CD8-positive, alpha-beta memory T cell (primary cell): ENCODE data around the gene ZFYVE27. TPM values are rescaled to one million over a fixed set of nuclear protein-coding genes. Genes with fewer than 3 reads are reported as not detected.

Experiments used
- CTCF ChIA-PET: fragments of 350-600 bp; sonication (Branson Sonifier 250); formaldehyde crosslinking; loops from one replicate; lab custom pipeline; 2021; ENCODE audit warnings: antibody characterized with exemption; lab: Charles Lee
- POLR2A ChIA-PET: fragments of 350-600 bp; sonication (Branson Sonifier 250); formaldehyde crosslinking; loops from one replicate; lab custom pipeline; 2021; ENCODE audit warnings: antibody characterized with exemption; lab: Charles Lee
- DNase-seq, 5 donors: peaks; one replicate each; pipeline versions ENCODE4 v3.0.0 to v3.0.0-alpha.2; 2020 to 2022; ENCODE audit warnings: mixed read lengths in 1 of 5
- H3K27ac ChIP-seq: one replicate; pipeline ENCODE4 v1.7.0; 2013; ENCODE audit warnings: low read depth, mild to moderate bottlenecking, low read length, moderate library complexity
- H3K27me3 ChIP-seq: 2 replicates; pipeline ENCODE4 v1.7.0; 2013; ENCODE audit warnings: low read length, mild to moderate bottlenecking; ENCODE audit not compliant: insufficient read depth, poor library complexity, severe bottlenecking
- H3K36me3 ChIP-seq: 2 replicates; pipeline ENCODE4 v1.7.0; 2013; ENCODE audit warnings: mild to moderate bottlenecking, low read length, moderate library complexity; ENCODE audit not compliant: insufficient read depth
- H3K4me1 ChIP-seq: 2 replicates; pipeline ENCODE4 v1.7.0; 2013; ENCODE audit warnings: mild to moderate bottlenecking, low read length, moderate library complexity; ENCODE audit not compliant: insufficient read depth
- H3K4me3 ChIP-seq: 2 replicates; pipeline ENCODE4 v1.7.0; 2013; ENCODE audit warnings: mild to moderate bottlenecking, low read length
- H3K9me3 ChIP-seq: 2 replicates; pipeline ENCODE4 v1.7.0; 2013; ENCODE audit warnings: mild to moderate bottlenecking, low read length
- H3K27ac Mint-ChIP-seq, 8 donors: one replicate each; pipeline ENCODE4 v1.8.0; 2020 to 2021; ENCODE audit warnings: mixed read lengths in 8 of 8, mild to moderate bottlenecking in 6 of 8, inconsistent platforms in 3 of 8, moderate library complexity in 3 of 8
- H3K27me3 Mint-ChIP-seq, 2 donors: one replicate each; pipeline ENCODE4 v1.8.0; 2020 to 2021; ENCODE audit warnings: mixed read lengths in 2 of 2, mild to moderate bottlenecking in 1 of 2, moderate library complexity in 1 of 2
- H3K36me3 Mint-ChIP-seq, 3 donors: one replicate each; pipeline ENCODE4 v1.8.0; 2020 to 2021; ENCODE audit warnings: mixed read lengths in 3 of 3, inconsistent platforms in 1 of 3, mild to moderate bottlenecking in 1 of 3
- H3K4me1 Mint-ChIP-seq, 3 donors: one replicate each; pipeline ENCODE4 v1.8.0; 2020 to 2021; ENCODE audit warnings: mixed read lengths in 3 of 3, inconsistent platforms in 1 of 3, mild to moderate bottlenecking in 1 of 3
- H3K4me3 Mint-ChIP-seq, 7 donors: one replicate each; pipeline ENCODE4 v1.8.0; 2020 to 2021; ENCODE audit warnings: mixed read lengths in 7 of 7, mild to moderate bottlenecking in 6 of 7, moderate library complexity in 4 of 7, inconsistent platforms in 2 of 7
- H3K9me3 Mint-ChIP-seq, 5 donors: one replicate each; pipeline ENCODE4 v1.8.0; 2020 to 2022; ENCODE audit warnings: mixed read lengths in 5 of 5, mild to moderate bottlenecking in 3 of 5, moderate library complexity in 2 of 5, inconsistent platforms in 1 of 5
- polyA plus RNA-seq: library from polyadenylated mRNA; unstranded; fragments of 300-500 nt; fragmentation: Illumina TruSeq; gene quantifications from one replicate; pipeline ENCODE4 v1.2.3, GENCODE V29; 2021
- total RNA-seq, 2 experiments: library from RNA; stranded (reverse); gene quantifications; one replicate each; pipeline ENCODE4 v1.2.3, GENCODE V29; 2021

Gene ZFYVE27
- total and polyA plus RNA-seq, 3 experiments from 2014 or later = 27.4 to 31.4 (median 28.6) TPM

GRCh38 chr10:97766996-97767924 is 30.3 kb downstream of the ZFYVE27 start:
- ChIA-PET CTCF (interaction anchor here (0.9 kb wide), 1 partner anchor 102 kb away, joined by 3 read pairs; no protein-coding TSS in a partner anchor), POLR2A (no interaction called here)
- no peaks in the 10 kb centered on the region for H3K36me3 ChIP-seq

GRCh38 chr10:97768322-97769315 is 31.7 kb downstream of the ZFYVE27 start:
- Histone ChIP-seq H3K4me1 (no peaks in the 10 kb centered on the region), H3K36me3 (no peaks in the 10 kb centered on the region), H3K4me3 (no peak overlapping the region), H3K27ac (no peak overlapping the region), H3K9me3 (no peaks in the 10 kb centered on the region), H3K27me3 (peaks cover 13% of the 10 kb centered on the region)
- Mint-ChIP-seq H3K36me3 (peaks cover 0 to 6% (median 4%) of the 10 kb centered on the region in 3 donors), H3K9me3 (peaks cover 0 to 2% (median 0%) of the 10 kb centered on the region in 5 donors), H3K27me3 (peaks cover 32 to 42% of the 10 kb centered on the region in 2 donors), H3K4me1 (peaks cover 9 to 24% (median 16%) of the 10 kb centered on the region in 3 donors), H3K27ac (peak overlapping the region in 2 of 8 donors; percentile 4 to 10), H3K4me3 (no peak overlapping the region)
- ChIA-PET POLR2A (no interaction called here), CTCF (no interaction called here)
- DNase-seq = no peak

More at GRCh38 chr10:97766996-97767924, 30.3 kb downstream of the ZFYVE27 start:
- Histone ChIP-seq H3K27me3 (peaks cover 11% of the 10 kb centered on the region), H3K4me3 (no peak overlapping the region), H3K4me1 (no peaks in the 10 kb centered on the region), H3K9me3 (no peaks in the 10 kb centered on the region), H3K27ac (no peak overlapping the region)
- Mint-ChIP-seq H3K4me3 (no peak overlapping the region), H3K27ac (peak overlapping the region in 1 of 8 donors; percentile 8), H3K27me3 (peaks cover 32 to 37% of the 10 kb centered on the region in 2 donors), H3K36me3 (peaks cover 0 to 9% (median 4%) of the 10 kb centered on the region in 3 donors), H3K4me1 (peaks cover 6 to 22% (median 12%) of the 10 kb centered on the region in 3 donors), H3K9me3 (peaks cover 0 to 2% (median 0%) of the 10 kb centered on the region in 5 donors)
- DNase-seq = peak in 1 of 5 donors; percentile 9

GRCh38 chr10:97770255-97770654 is 33.3 kb downstream of the ZFYVE27 start:
- Mint-ChIP-seq H3K9me3 (peaks cover 0 to 2% (median 0%) of the 10 kb centered on the region in 5 donors), H3K36me3 (peaks cover 0 to 2% (median 2%) of the 10 kb centered on the region in 3 donors), H3K27ac (no peak overlapping the region), H3K27me3 (peaks cover 31 to 42% of the 10 kb centered on the region in 2 donors), H3K4me1 (peaks cover 9 to 24% (median 16%) of the 10 kb centered on the region in 3 donors), H3K4me3 (peak overlapping the region in 2 of 7 donors; percentile 47 to 76)
- Histone ChIP-seq H3K9me3 (no peaks in the 10 kb centered on the region), H3K27ac (no peak overlapping the region), H3K4me3 (no peak overlapping the region), H3K27me3 (peaks cover 13% of the 10 kb centered on the region), H3K4me1 (no peaks in the 10 kb centered on the region), H3K36me3 (no peaks in the 10 kb centered on the region)
- ChIA-PET CTCF (no interaction called here), POLR2A (no interaction called here)
- no peak for DNase-seq

GRCh38 chr10:97771055-97771891 is 34.3 kb downstream of the ZFYVE27 start:
- CTCF ChIA-PET = no interaction called here
- peaks cover 0 to 2% (median 2%) of the 10 kb centered on the region in 3 donors for H3K36me3 Mint-ChIP-seq
- no peak overlapping the region for H3K4me3 ChIP-seq

GRCh38 chr10:97771913-97772823 is 35.2 kb downstream of the ZFYVE27 start, which contains the start of gene SFRP5:
Gene SFRP5, minus strand, starts transcription at chr10:97771999. Its CDS starts 166 bp downstream, at chr10:97771833.
- H3K27ac Mint-ChIP-seq = peak within 1 kb of the TSS in 1 of 8 donors; percentile 22
- CTCF ChIA-PET = interaction anchor here (0.8 kb wide), 1 partner anchor 14 kb away, joined by 3 read pairs; no protein-coding TSS in a partner anchor
- H3K4me3 ChIP-seq = no peak within 1 kb of the TSS

More at GRCh38 chr10:97771055-97771891, 34.3 kb downstream of the ZFYVE27 start:
- DNase-seq = peak in 1 of 5 donors; percentile 32
- peak overlapping the region in 5 of 7 donors; percentile 44 to 71 (median 59) for H3K4me3 Mint-ChIP-seq
- POLR2A ChIA-PET = no interaction called here
- Histone ChIP-seq H3K9me3 (no peaks in the 10 kb centered on the region), H3K36me3 (no peaks in the 10 kb centered on the region), H3K4me1 (no peaks in the 10 kb centered on the region), H3K27ac (no peak overlapping the region), H3K27me3 (peaks cover 13% of the 10 kb centered on the region)
- H3K9me3 Mint-ChIP-seq = peaks cover 0 to 2% (median 0%) of the 10 kb centered on the region in 5 donors
- peaks cover 9 to 24% (median 16%) of the 10 kb centered on the region in 3 donors for H3K4me1 Mint-ChIP-seq
- H3K27me3 Mint-ChIP-seq = peaks cover 33 to 42% of the 10 kb centered on the region in 2 donors
- no peak overlapping the region for H3K27ac Mint-ChIP-seq

GRCh38 chr10:97773096-97773495 is 36.2 kb downstream of the ZFYVE27 start:
- no peak overlapping the region for H3K4me3 Mint-ChIP-seq
- H3K9me3 ChIP-seq = no peaks in the 10 kb centered on the region

More at GRCh38 chr10:97771913-97772823, 35.2 kb downstream of the ZFYVE27 start, which contains the start of gene SFRP5:
- Histone ChIP-seq H3K27me3 (peaks cover 13% of the 10 kb centered on the region), H3K36me3 (no peaks in the 10 kb centered on the region), H3K4me1 (no peaks in the 10 kb centered on the region), H3K27ac (no peak within 1 kb of the TSS), H3K9me3 (no peaks in the 10 kb centered on the region)
- H3K9me3 Mint-ChIP-seq = peaks cover 0 to 2% (median 0%) of the 10 kb centered on the region in 5 donors
- no peak for DNase-seq
- peaks cover 9 to 24% (median 16%) of the 10 kb centered on the region in 3 donors for H3K4me1 Mint-ChIP-seq
- POLR2A ChIA-PET = no interaction called here
- peaks cover 33 to 42% of the 10 kb centered on the region in 2 donors for H3K27me3 Mint-ChIP-seq
- peaks cover 0 to 2% (median 2%) of the 10 kb centered on the region in 3 donors for H3K36me3 Mint-ChIP-seq
- H3K4me3 Mint-ChIP-seq = peak within 1 kb of the TSS; percentile 20 to 78 (median 66)

More at GRCh38 chr10:97773096-97773495, 36.2 kb downstream of the ZFYVE27 start:
- no peaks in the 10 kb centered on the region for H3K36me3 ChIP-seq
- H3K27ac ChIP-seq = no peak overlapping the region
- peaks cover 0 to 2% (median 0%) of the 10 kb centered on the region in 5 donors for H3K9me3 Mint-ChIP-seq
- no peaks in the 10 kb centered on the region for H3K4me1 ChIP-seq
- peaks cover 33 to 38% of the 10 kb centered on the region in 2 donors for H3K27me3 Mint-ChIP-seq
- ChIA-PET CTCF (no interaction called here), POLR2A (no interaction called here)
- no peak overlapping the region for H3K27ac Mint-ChIP-seq
- H3K4me3 ChIP-seq = no peak overlapping the region
- peaks cover 0 to 2% (median 0%) of the 10 kb centered on the region in 3 donors for H3K36me3 Mint-ChIP-seq
- DNase-seq = no peak
- H3K27me3 ChIP-seq = peaks cover 13% of the 10 kb centered on the region
- H3K4me1 Mint-ChIP-seq = peaks cover 9 to 24% (median 16%) of the 10 kb centered on the region in 3 donors
